Measurements from ENCODE around the gene TRIP13.
"Not testable (repeated sequence)": the region's sequence is repeated elsewhere in the genome, so short reads cannot be mapped to it uniquely, and the experiment has no call there.

Gene TRIP13

GRCh38 chr5:872301-872700, 20.4 kb upstream of the TRIP13 start:
- DNase-seq (ENCODE audit: low read depth in 3 of 3) = no peak

GRCh38 chr5:873328-873727, 19.4 kb upstream of the TRIP13 start:
- DNase-seq (ENCODE audit: low read depth in 3 of 3) = no peak

- no peak for DNase-seq (ENCODE audit: low read depth in 3 of 3)
Measured at GRCh38 chr5:875931-876330, 16.8 kb upstream of the TRIP13 start.

- DNase-seq (ENCODE audit: low read depth in 3 of 3) = no peak
Measured at GRCh38 chr5:876398-877365, 16.0 kb upstream of the TRIP13 start.

- no peak for DNase-seq (ENCODE audit: low read depth in 3 of 3)
Measured at GRCh38 chr5:878125-878524, 14.6 kb upstream of the TRIP13 start.

- DNase-seq (ENCODE audit: low read depth in 3 of 3) = not testable (repeated sequence)
Measured at GRCh38 chr5:878677-879076, 14.0 kb upstream of the TRIP13 start.

GRCh38 chr5:880816-881550, 11.7 kb upstream of the TRIP13 start:
- no peak for DNase-seq (ENCODE audit: low read depth in 3 of 3)

GRCh38 chr5:881551-881935, 11.1 kb upstream of the TRIP13 start:
- no peak for DNase-seq (ENCODE audit: low read depth in 3 of 3)

GRCh38 chr5:882253-883183, 10.2 kb upstream of the TRIP13 start:
- no peak for DNase-seq (ENCODE audit: low read depth in 3 of 3)

GRCh38 chr5:883475-884181, 9.1 kb upstream of the TRIP13 start:
- no peak for DNase-seq (ENCODE audit: low read depth in 3 of 3)

GRCh38 chr5:884345-885126, 8.1 kb upstream of the TRIP13 start:
- DNase-seq (ENCODE audit: low read depth in 3 of 3) = no peak

- DNase-seq (ENCODE audit: low read depth in 3 of 3) = no peak
Measured at GRCh38 chr5:885127-885442, 7.6 kb upstream of the TRIP13 start.

GRCh38 chr5:885529-885928, 7.2 kb upstream of the TRIP13 start:
- no peak for DNase-seq (ENCODE audit: low read depth in 3 of 3)

GRCh38 chr5:886036-886435, 6.6 kb upstream of the TRIP13 start:
- DNase-seq (ENCODE audit: low read depth in 3 of 3) = no peak

GRCh38 chr5:886716-887325, 5.9 kb upstream of the TRIP13 start:
- DNase-seq (ENCODE audit: low read depth in 3 of 3) = no peak

GRCh38 chr5:887947-888637, 4.6 kb upstream of the TRIP13 start:
- DNase-seq (ENCODE audit: low read depth in 3 of 3) = no peak

- no peak for DNase-seq (ENCODE audit: low read depth in 3 of 3)
Measured at GRCh38 chr5:888638-889035, 4.0 kb upstream of the TRIP13 start.

GRCh38 chr5:889075-889710, 3.5 kb upstream of the TRIP13 start:
- no peak for DNase-seq (ENCODE audit: low read depth in 3 of 3)
